Chondrocyte (in vitro differentiated cells): Measurements from ENCODE around the gene UBL7. TPM values are rescaled to one million over a fixed set of nuclear protein-coding genes. Genes with fewer than 3 reads are reported as not detected.
A peak's percentile ranks its signal among the peaks of the same experiment; 100 is the strongest.
"Not testable (repeated sequence)": the region's sequence is repeated elsewhere in the genome, so short reads cannot be mapped to it uniquely, and the experiment has no call there.

Experiments
- DNase-seq: peaks from one replicate; pipeline ENCODE4 v3.0.0; 2021; ENCODE audit warnings: mixed read lengths, low spot score
- H3K27ac Mint-ChIP-seq: one replicate; pipeline ENCODE4 v1.8.0; 2021; ENCODE audit warnings: mild to moderate bottlenecking, moderate library complexity, mixed read lengths; ENCODE audit not compliant: unreplicated experiment
- H3K27me3 Mint-ChIP-seq: 2 replicates; pipeline ENCODE4 v1.8.0; 2021; ENCODE audit warnings: low read depth, mixed read lengths
- H3K36me3 Mint-ChIP-seq: 2 replicates; pipeline ENCODE4 v1.8.0; 2021; ENCODE audit warnings: low read depth, mixed read lengths
- H3K4me1 Mint-ChIP-seq: 2 replicates; pipeline ENCODE4 v1.8.0; 2021; ENCODE audit warnings: low read depth, mild to moderate bottlenecking, mixed read lengths
- H3K4me3 Mint-ChIP-seq: one replicate; pipeline ENCODE4 v1.8.0; 2021; ENCODE audit warnings: mild to moderate bottlenecking, moderate library complexity, mixed read lengths; ENCODE audit not compliant: unreplicated experiment
- H3K9me3 Mint-ChIP-seq: 2 replicates; pipeline ENCODE4 v1.8.0; 2021; ENCODE audit warnings: low read depth, mixed read lengths
- CTCF ChIP-seq: fragments of 200-600 bp; sonication (generic); IDR thresholded peaks from 2 replicates; pipeline ENCODE4 v1.5.0; 2021; ENCODE audit warnings: antibody characterized with exemption, mild to moderate bottlenecking, moderate library complexity
- total RNA-seq: library from RNA; stranded (reverse); gene quantifications from 3 replicates; pipeline ENCODE4 v1.2.1, GENCODE V29; 2021

The UBL7 gene
- total RNA-seq, 1 donor from 2014 or later = 30.0 TPM

DNA sequence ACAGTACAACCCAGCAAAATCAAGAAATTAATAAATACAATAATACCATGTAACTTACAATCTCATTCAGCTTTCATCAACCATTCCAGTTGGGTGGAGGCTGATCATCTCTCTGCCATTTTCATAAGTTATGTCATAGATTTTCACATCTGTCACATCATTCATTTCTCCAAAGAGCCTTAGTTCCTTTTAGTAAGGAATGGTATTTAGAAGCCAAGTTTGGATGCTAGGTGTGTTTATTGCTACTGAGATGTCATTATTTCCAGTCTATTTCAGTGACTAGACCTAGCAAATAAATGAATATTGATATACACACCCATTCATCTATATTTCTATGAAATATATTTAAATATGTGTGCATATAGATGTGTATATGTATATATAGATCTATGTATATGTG is 2.7 kb upstream of the UBL7 start:
- DNase-seq = no peak
- Mint-ChIP-seq H3K27ac (no peak overlapping the region), H3K36me3 (peaks cover 3% of the 10 kb centered on the region), H3K9me3 (peaks cover 8% of the 10 kb centered on the region), H3K27me3 (no peaks in the 10 kb centered on the region), H3K4me1 (peaks cover 22% of the 10 kb centered on the region), H3K4me3 (no peak overlapping the region)
- no peak for TF ChIP-seq CTCF

DNA sequence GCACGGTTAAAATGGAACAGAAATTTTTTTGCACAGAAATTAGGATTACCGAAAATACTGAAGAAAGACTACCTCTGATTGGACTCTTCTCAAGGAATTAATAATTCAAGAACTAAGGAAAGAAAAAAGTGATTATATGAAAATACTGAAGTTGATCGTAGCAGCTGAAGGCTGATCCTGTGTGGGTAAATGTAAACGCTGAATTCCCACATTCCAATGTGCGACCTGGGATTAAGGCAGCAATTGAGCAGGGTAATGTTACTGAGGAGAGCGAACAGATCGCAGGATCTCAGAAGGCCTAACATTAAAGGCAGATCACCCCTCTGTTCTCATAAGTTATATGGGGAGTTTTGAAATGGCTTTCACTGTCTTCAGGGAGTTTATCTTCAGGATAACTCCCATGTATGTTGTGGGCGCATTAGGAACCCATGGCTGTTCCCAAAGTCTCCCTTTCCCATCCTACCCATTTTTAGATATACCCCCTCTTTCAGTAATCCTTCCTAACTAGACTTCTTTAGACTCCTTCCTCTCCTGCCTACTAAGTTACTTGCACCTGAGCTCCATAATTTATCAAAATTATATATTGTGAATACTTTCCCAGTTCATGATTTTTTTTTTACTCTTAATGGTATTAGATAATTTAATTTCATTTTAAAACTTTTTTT is 1.0 kb upstream of the UBL7 start:
- no peak for TF ChIP-seq CTCF
- Mint-ChIP-seq H3K9me3 (peaks cover 8% of the 10 kb centered on the region), H3K36me3 (peaks cover 4% of the 10 kb centered on the region), H3K27me3 (no peaks in the 10 kb centered on the region), H3K27ac (peak overlapping the region; percentile 85), H3K4me1 (peaks cover 22% of the 10 kb centered on the region), H3K4me3 (peak overlapping the region; percentile 85)
- no peak for DNase-seq

- Mint-ChIP-seq H3K4me1 (peaks cover 22% of the 10 kb centered on the region), H3K9me3 (peaks cover 8% of the 10 kb centered on the region), H3K4me3 (peak overlapping the region; percentile 85), H3K27ac (peak overlapping the region; percentile 85), H3K27me3 (no peaks in the 10 kb centered on the region), H3K36me3 (peaks cover 10% of the 10 kb centered on the region)
- DNase-seq = no peak
- no peak for TF ChIP-seq CTCF
These were observed 662 bp downstream of the UBL7 start for GRCh38 chr15:74460298-74460697.

- not testable (repeated sequence) for H3K36me3 Mint-ChIP-seq, H3K4me3 Mint-ChIP-seq, DNase-seq, H3K9me3 Mint-ChIP-seq, H3K27me3 Mint-ChIP-seq, H3K27ac Mint-ChIP-seq
- peaks cover 22% of the 10 kb centered on the region for H3K4me1 Mint-ChIP-seq
These were observed 1.2 kb downstream of the UBL7 start for GRCh38 chr15:74459798-74460197.

GRCh38 chr15:74458473-74458872 is 2.5 kb downstream of the UBL7 start:
- no peak for DNase-seq
- no peaks in the 10 kb centered on the region for H3K27me3 Mint-ChIP-seq
- peaks cover 34% of the 10 kb centered on the region for H3K4me1 Mint-ChIP-seq
- no peak for TF ChIP-seq CTCF
- no peak overlapping the region for H3K27ac Mint-ChIP-seq
- H3K4me3 Mint-ChIP-seq = no peak overlapping the region
- peaks cover 3% of the 10 kb centered on the region for H3K9me3 Mint-ChIP-seq
- peaks cover 9% of the 10 kb centered on the region for H3K36me3 Mint-ChIP-seq

GRCh38 chr15:74457036-74457435 is 3.9 kb downstream of the UBL7 start:
- DNase-seq, H3K4me3 Mint-ChIP-seq: not testable (repeated sequence)
- peaks cover 29% of the 10 kb centered on the region for H3K4me1 Mint-ChIP-seq

More at GRCh38 chr15:74457036-74457435, 3.9 kb downstream of the UBL7 start:
- peaks cover 10% of the 10 kb centered on the region for H3K36me3 Mint-ChIP-seq
- H3K9me3 Mint-ChIP-seq, H3K27me3 Mint-ChIP-seq, H3K27ac Mint-ChIP-seq: not testable (repeated sequence)
